ENCODE results near the gene GEMIN8.

GEMIN8 gene

DNA sequence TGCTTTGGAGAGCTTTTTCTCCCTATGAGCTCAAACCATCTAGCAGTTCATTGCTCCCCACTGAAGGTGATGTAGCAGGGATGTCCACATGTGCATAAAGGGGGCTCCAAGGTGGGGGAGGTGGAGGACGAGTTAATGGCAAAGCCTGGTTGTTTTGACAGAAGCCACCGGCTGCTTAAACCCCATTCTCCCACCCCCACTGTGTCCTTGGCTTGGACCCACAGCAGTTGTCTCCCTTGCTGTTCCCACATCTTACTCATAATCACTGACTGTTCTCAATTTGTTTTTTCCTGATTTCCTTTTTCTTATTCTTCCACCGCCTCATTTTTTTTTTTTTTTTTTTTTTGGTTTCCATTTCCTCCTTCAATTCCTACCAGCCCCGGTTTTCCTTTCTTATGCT is 72.7 kb downstream of the GEMIN8 start:
- H3K27me3 ChIP-seq (ENCODE audit: control insufficient read depth in 1 of 2, insufficient read depth in 2 of 2, low read length in 2 of 2), result no peaks in the 10 kb centered on the region
- H3K27ac ChIP-seq (ENCODE audit: low read depth, low read length), result no peak overlapping the region
- H3K4me1 ChIP-seq (ENCODE audit: control insufficient read depth in 1 of 2, insufficient read depth in 2 of 2, low read length in 2 of 2), result no peaks in the 10 kb centered on the region

More for the DNA sequence above, 72.7 kb downstream of the GEMIN8 start:
- H3K36me3 ChIP-seq (ENCODE audit: control insufficient read depth in 1 of 2, insufficient read depth in 2 of 2, low read length in 2 of 2), result no peaks in the 10 kb centered on the region
- H3K4me3 ChIP-seq (ENCODE audit: low read depth in 1 of 2, low read length in 2 of 2), result no peak overlapping the region
- no peak overlapping the region for H3K9ac ChIP-seq (ENCODE audit: low read depth in 1 of 2, low read length in 2 of 2)
- no peaks in the 10 kb centered on the region for H3K9me3 ChIP-seq (ENCODE audit: control insufficient read depth in 1 of 2, low read length in 2 of 2)
